Effector CD4-positive, alpha-beta T cell (primary cell): ENCODE measurements around the gene ZBTB20.
"Not testable (repeated sequence)": the region's sequence is repeated elsewhere in the genome, so short reads cannot be mapped to it uniquely, and the experiment has no call there.

ENCODE experiments used
- DNase-seq: peaks from one replicate; pipeline ENCODE4 v3.0.0-alpha.2; 2020

ZBTB20 gene

GRCh38 chr3:114827495-114827894 is 319.6 kb downstream of the ZBTB20 start:
- DNase-seq = no peak

GRCh38 chr3:114824014-114824413 is 323.1 kb downstream of the ZBTB20 start:
- DNase-seq = no peak

- DNase-seq = no peak
These were observed 324.0 kb downstream of the ZBTB20 start for GRCh38 chr3:114823061-114823460.

GRCh38 chr3:114816052-114816451 is 331.0 kb downstream of the ZBTB20 start:
- no peak for DNase-seq

- DNase-seq = not testable (repeated sequence)
These were observed 334.4 kb downstream of the ZBTB20 start for GRCh38 chr3:114812541-114813238.

GRCh38 chr3:114809668-114810413 is 337.2 kb downstream of the ZBTB20 start:
- DNase-seq = no peak

- DNase-seq = no peak
These were observed 343.0 kb downstream of the ZBTB20 start for GRCh38 chr3:114804099-114804498.

GRCh38 chr3:114803042-114803695 is 343.9 kb downstream of the ZBTB20 start:
- no peak for DNase-seq

- no peak for DNase-seq
These were observed 346.6 kb downstream of the ZBTB20 start for GRCh38 chr3:114800272-114801031.

- DNase-seq = no peak
These were observed 347.3 kb downstream of the ZBTB20 start for GRCh38 chr3:114799816-114800215.

GRCh38 chr3:114796796-114797195 is 350.3 kb downstream of the ZBTB20 start:
- no peak for DNase-seq

GRCh38 chr3:114794894-114795630 is 352.0 kb downstream of the ZBTB20 start:
- DNase-seq = no peak

- no peak for DNase-seq
These were observed 354.7 kb downstream of the ZBTB20 start for GRCh38 chr3:114792159-114792918.

- no peak for DNase-seq
These were observed 356.3 kb downstream of the ZBTB20 start for GRCh38 chr3:114790752-114791151.

- no peak for DNase-seq
These were observed 357.3 kb downstream of the ZBTB20 start for GRCh38 chr3:114789803-114790202.

GRCh38 chr3:114775395-114775794 is 371.7 kb downstream of the ZBTB20 start:
- DNase-seq = no peak

- DNase-seq = no peak
These were observed 376.2 kb downstream of the ZBTB20 start for GRCh38 chr3:114770874-114771273.

- DNase-seq = no peak
These were observed 383.0 kb downstream of the ZBTB20 start for GRCh38 chr3:114764056-114764492.

- DNase-seq = no peak
These were observed 384.9 kb downstream of the ZBTB20 start for GRCh38 chr3:114762144-114762543.

- no peak for DNase-seq
These were observed 386.4 kb downstream of the ZBTB20 start for GRCh38 chr3:114760679-114761078.
